ENCODE data around the gene TIPRL.
"Not testable (repeated sequence)": the region's sequence is repeated elsewhere in the genome, so short reads cannot be mapped to it uniquely, and the experiment has no call there.

Gene TIPRL

GRCh38 chr1:168159979-168160378 is 18.8 kb upstream of the TIPRL start:
- DNase-seq: no peak

GRCh38 chr1:168161459-168161858 is 17.3 kb upstream of the TIPRL start:
- no peak for DNase-seq

GRCh38 chr1:168163670-168164069 is 15.1 kb upstream of the TIPRL start:
- no peak for DNase-seq

GRCh38 chr1:168164771-168165170 is 14.0 kb upstream of the TIPRL start:
- DNase-seq: no peak

GRCh38 chr1:168167806-168168205 is 11.0 kb upstream of the TIPRL start:
- no peak for DNase-seq

GRCh38 chr1:168170564-168171508 is 7.9 kb upstream of the TIPRL start:
- DNase-seq: no peak

- no peak for DNase-seq
Measured at GRCh38 chr1:168172250-168172915, 6.4 kb upstream of the TIPRL start.

- DNase-seq: no peak
Measured at GRCh38 chr1:168178227-168178637, 530 bp upstream of the TIPRL start.

- no peak for DNase-seq
Measured at GRCh38 chr1:168179438-168180147, 831 bp downstream of the TIPRL start.

GRCh38 chr1:168180148-168180524 is 1.4 kb downstream of the TIPRL start:
- DNase-seq: no peak

- not testable (repeated sequence) for DNase-seq
Measured at GRCh38 chr1:168181063-168181720, 2.4 kb downstream of the TIPRL start.

- no peak for DNase-seq
Measured at GRCh38 chr1:168187177-168187576, 8.4 kb downstream of the TIPRL start.

- no peak for DNase-seq
Measured at GRCh38 chr1:168190403-168190802, 11.6 kb downstream of the TIPRL start.

- no peak for DNase-seq
Measured at GRCh38 chr1:168195199-168196135, 16.7 kb downstream of the TIPRL start.

GRCh38 chr1:168199056-168199455 is 20.3 kb downstream of the TIPRL start:
- no peak for DNase-seq

- DNase-seq: no peak
Measured at GRCh38 chr1:168202941-168203654, 24.3 kb downstream of the TIPRL start.

GRCh38 chr1:168206111-168206510 is 27.3 kb downstream of the TIPRL start:
- DNase-seq: no peak

- DNase-seq: not testable (repeated sequence)
Measured at GRCh38 chr1:168207673-168208072, 28.9 kb downstream of the TIPRL start.

- no peak for DNase-seq
Measured at GRCh38 chr1:168210312-168210711, 31.6 kb downstream of the TIPRL start.

GRCh38 chr1:168213349-168213748 is 34.6 kb downstream of the TIPRL start:
- no peak for DNase-seq

GRCh38 chr1:168216171-168216570 is 37.4 kb downstream of the TIPRL start:
- DNase-seq: no peak

Data from activated effector memory CD4-positive, alpha-beta T cell treated with anti-CD3 and anti-CD28 coated beads, Interleukin-2, amount 50 U/mL, for 16 hours (primary cell).